GM12801 (cell line): ENCODE data around the gene KRT83.

Experiments
- TF ChIP-seq, protein P1 (sequence below): IDR thresholded peaks from one replicate; pipeline ENCODE4 v1.5.1; 2011; ENCODE audit warnings: control low read depth; ENCODE audit not compliant: insufficient read length; ENCODE audit errors: extremely low read depth

KRT83 gene

DNA sequence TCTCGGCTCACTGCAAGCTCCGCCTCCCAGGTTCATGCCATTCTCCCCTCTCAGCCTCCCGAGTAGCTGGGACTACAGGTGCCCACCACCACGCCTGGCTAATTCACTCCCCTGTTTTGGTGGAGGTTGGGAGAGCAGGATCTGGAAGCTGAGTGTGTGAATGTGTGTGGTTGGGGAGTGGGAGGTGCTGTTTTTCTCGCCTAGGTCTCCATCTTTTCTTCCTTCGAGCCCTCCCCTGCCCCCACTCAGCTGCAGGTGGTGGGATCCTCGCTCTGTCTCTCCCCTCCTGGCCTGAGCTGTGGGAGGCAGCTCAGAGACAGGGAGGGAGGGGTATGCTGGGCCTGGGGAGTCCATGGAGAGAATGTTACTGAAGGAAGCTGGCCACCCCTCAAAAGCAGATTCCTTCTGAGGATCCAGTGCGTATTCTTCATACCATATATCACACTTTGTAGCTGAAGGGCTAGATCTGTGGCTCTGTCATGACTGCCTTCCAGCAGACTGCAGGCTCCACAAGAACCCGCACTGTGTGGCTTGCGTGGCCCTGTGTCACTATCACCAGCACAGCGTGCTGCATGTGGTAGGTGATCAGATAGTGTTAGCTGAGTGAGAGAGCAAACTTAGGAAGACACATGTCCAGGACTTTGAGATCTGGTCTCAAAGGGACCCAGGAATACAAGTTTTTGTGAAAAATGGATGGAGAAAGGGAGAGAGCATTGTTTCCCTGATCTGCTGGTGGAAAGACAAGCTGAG lies 2.8 kb downstream of the KRT83 start:
- TF ChIP-seq, protein P1, sequence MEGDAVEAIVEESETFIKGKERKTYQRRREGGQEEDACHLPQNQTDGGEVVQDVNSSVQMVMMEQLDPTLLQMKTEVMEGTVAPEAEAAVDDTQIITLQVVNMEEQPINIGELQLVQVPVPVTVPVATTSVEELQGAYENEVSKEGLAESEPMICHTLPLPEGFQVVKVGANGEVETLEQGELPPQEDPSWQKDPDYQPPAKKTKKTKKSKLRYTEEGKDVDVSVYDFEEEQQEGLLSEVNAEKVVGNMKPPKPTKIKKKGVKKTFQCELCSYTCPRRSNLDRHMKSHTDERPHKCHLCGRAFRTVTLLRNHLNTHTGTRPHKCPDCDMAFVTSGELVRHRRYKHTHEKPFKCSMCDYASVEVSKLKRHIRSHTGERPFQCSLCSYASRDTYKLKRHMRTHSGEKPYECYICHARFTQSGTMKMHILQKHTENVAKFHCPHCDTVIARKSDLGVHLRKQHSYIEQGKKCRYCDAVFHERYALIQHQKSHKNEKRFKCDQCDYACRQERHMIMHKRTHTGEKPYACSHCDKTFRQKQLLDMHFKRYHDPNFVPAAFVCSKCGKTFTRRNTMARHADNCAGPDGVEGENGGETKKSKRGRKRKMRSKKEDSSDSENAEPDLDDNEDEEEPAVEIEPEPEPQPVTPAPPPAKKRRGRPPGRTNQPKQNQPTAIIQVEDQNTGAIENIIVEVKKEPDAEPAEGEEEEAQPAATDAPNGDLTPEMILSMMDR, result no peak

DNA sequence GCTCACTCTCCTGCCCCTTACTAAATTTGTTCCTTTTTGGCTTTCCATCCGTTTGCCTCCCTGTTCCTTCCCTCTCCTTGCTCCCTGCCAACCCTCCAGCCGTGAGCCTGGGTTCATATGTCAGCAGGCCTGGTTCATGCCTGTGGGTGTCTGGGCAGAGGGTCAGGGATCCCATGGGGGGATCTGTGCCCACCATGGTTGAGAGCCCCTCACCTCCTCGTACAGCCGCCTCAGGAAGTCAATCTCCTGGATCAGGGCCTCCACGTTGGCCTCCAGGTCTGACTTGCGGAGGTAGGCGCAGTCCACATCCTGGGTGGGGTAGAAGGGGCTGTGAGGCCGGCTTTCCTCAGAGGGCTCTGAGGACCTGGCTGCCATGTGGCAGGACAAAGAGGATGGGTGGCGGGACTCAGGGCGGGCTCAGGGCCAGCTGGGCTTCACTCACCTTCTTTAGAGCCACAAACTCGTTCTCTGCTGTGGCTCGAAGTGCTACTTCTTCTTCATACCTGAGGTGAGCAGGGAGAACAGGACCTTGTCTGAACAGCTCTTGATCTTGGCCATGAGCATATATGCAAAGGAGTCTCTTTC lies 3.6 kb downstream of the KRT83 start:
- TF ChIP-seq, protein P1, result no peak

DNA sequence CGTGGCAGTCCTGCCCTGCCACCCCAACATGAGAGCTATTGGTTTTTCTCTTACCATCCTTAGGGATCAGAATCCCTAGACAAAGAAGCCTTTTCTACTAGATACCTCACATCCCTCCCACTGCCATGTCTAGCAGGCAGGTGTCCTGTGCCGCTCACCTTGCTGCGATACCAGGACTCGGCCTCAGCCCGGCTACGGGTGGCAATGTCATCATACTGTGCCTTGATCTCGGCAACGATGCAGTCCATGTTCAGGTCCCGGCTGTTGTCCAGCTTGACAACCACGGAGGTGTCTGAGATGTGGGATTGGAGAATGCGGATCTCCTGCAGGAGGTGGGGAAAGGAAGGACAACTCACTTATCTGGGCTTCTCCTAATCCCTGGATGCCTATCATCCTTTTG lies 4.5 kb downstream of the KRT83 start:
- TF ChIP-seq, protein P1, result no peak

- TF ChIP-seq, protein P1, result no peak
Measured at GRCh38 chr12:52316290-52316689, 4.9 kb downstream of the KRT83 start.

DNA sequence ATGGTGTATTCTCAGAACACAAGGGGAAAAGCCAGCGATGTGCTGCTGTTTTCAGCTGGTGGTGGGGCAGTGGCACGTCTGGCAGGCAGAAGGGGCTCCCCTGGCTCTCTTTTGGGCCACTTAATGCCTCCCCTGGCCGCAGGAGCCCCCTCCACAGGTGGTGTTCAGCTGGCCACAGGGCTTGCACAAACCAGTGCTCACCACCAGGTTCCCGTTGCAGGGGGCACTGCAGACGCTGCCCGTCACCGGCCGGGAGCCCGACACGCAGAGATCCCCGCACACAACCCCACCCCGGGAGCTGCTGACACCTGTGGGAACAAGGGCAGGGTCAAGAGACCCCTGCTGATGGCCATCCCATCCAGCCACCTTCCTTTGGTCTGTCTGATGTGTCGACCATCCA lies 6.7 kb downstream of the KRT83 start:
- TF ChIP-seq, protein P1, result no peak

- TF ChIP-seq, protein P1, result no peak
Measured at GRCh38 chr12:52313926-52314325, 7.3 kb downstream of the KRT83 start.

GRCh38 chr12:52313461-52313860 lies 7.7 kb downstream of the KRT83 start:
- TF ChIP-seq, protein P1, result no peak
